Measurements from ENCODE around the gene GSS.
"Not testable (repeated sequence)": the region's sequence is repeated elsewhere in the genome, so short reads cannot be mapped to it uniquely, and the experiment has no call there.

GSS gene

GRCh38 chr20:34881689-34882088, 73.9 kb downstream of the GSS start:
- DNase-seq (ENCODE audit: low read depth, low spot score) = no peak
- no peak overlapping the region for H3K27ac ChIP-seq

GRCh38 chr20:34880971-34881370, 74.6 kb downstream of the GSS start:
- not testable (repeated sequence) for DNase-seq (ENCODE audit: low read depth, low spot score); H3K27ac ChIP-seq

- no peak for DNase-seq (ENCODE audit: low read depth, low spot score)
- no peak overlapping the region for H3K27ac ChIP-seq
These were observed 75.3 kb downstream of the GSS start for GRCh38 chr20:34880215-34880850.
